K562 (cell line): ENCODE measurements around the gene CRADD. TPM values are rescaled to one million over a fixed set of nuclear protein-coding genes. Genes with fewer than 3 reads are reported as not detected.
A peak's percentile ranks its signal among the peaks of the same experiment; 100 is the strongest.

ENCODE experiments used
- KLF10 ChIP-seq: fragments of 250-450 bp; sonication (Bioruptor Pico); IDR thresholded peaks from 2 replicates; pipeline ENCODE4 v1.6.1; 2021; ENCODE audit warnings: matching md5 sums
- NEUROD1 ChIP-seq: fragments of 150-350 bp; IDR thresholded peaks from 2 replicates; pipeline ENCODE4 v1.6.1; 2014; ENCODE audit warnings: borderline replicate concordance, low read length, low read depth; ENCODE audit not compliant: partially characterized antibody
- RBM14 ChIP-seq: fragments of 200-400 bp; formaldehyde crosslinking; IDR thresholded peaks from 2 replicates; pipeline ENCODE4 v1.6.1; 2018; ENCODE audit warnings: low read depth, mild to moderate bottlenecking, low read length, moderate library complexity, borderline replicate concordance; ENCODE audit not compliant: insufficient read depth
- RBM39 ChIP-seq: fragments of 200-400 bp; formaldehyde crosslinking; optimal IDR thresholded peaks from 2 replicates; pipeline ENCODE3; 2018; ENCODE audit warnings: low read depth, low read length
- SLC30A9 ChIP-seq: fragments of 250-450 bp; sonication (Bioruptor Pico); IDR thresholded peaks from 2 replicates; pipeline ENCODE4 v1.8.0; 2022; ENCODE audit warnings: mild to moderate bottlenecking, moderate library complexity
- SMAD2 ChIP-seq: fragments of 150-350 bp; IDR thresholded peaks from 2 replicates; pipeline ENCODE4 v1.6.1; 2014; ENCODE audit warnings: low read depth, mild to moderate bottlenecking, low read length
- TBL1XR1 ChIP-seq, 2 experiments: IDR thresholded peaks; 2 replicates each; pipeline ENCODE4 v1.6.1; 2012; ENCODE audit warnings: improper control_type of control experiment in 2 of 2, low read length in 2 of 2, mild to moderate bottlenecking in 1 of 2
- ZBTB17 ChIP-seq: fragments of 450-650 bp; formaldehyde crosslinking; IDR thresholded peaks from 2 replicates; pipeline ENCODE4 v1.4.0; 2020; ENCODE audit warnings: mild to moderate bottlenecking
- ZKSCAN3 ChIP-seq: fragments of 250-450 bp; sonication (Bioruptor Pico); IDR thresholded peaks from 2 replicates; pipeline ENCODE4 v1.4.0; 2020
- ZNF384 ChIP-seq: IDR thresholded peaks from 2 replicates; pipeline ENCODE4 v1.6.1; 2012; ENCODE audit warnings: low read depth, low read length, improper control_type of control experiment
- ZNF699 ChIP-seq: fragments of 250-450 bp; sonication (Bioruptor Pico); IDR thresholded peaks from 2 replicates; pipeline ENCODE4 v1.8.0; 2021; ENCODE audit warnings: mild to moderate bottlenecking, moderate library complexity; ENCODE audit not compliant: insufficient replicate concordance
- polyA plus RNA-seq, 8 experiments: library from polyadenylated mRNA; depleted of rRNA in 4 of 8; stranded (reverse) in 5 of 8; unstranded in 3 of 8; fragments of >200 nt; fragmentation: Nextera tagmentation in 2 of 8; fragmentation: Illumina TruSeq in 1 of 8; extraction: Ambion mirVana in 2 of 8; extraction: Trizol in 1 of 8; gene quantifications; 2 replicates each; pipeline versions ENCODE4 v1.2.1 to v1.2.3, GENCODE V29; 2011 to 2014; ENCODE audit warnings: inconsistent platforms in 1 of 8, missing spikeins in 1 of 8
- total RNA-seq, 7 experiments: library from RNA; depleted of rRNA in 6 of 7; stranded (reverse); fragments of >200 nt in 6 of 7; fragmentation: Illumina TruSeq in 2 of 7; extraction: Trizol in 2 of 7; gene quantifications; 2 replicates each; pipeline versions ENCODE4 v1.2.1 to v1.2.3, GENCODE V29; 2011 to 2021; ENCODE audit warnings: low replicate concordance in 1 of 7
- TF ChIP-seq, protein P1 (sequence below): sonication (generic); formaldehyde crosslinking; IDR thresholded peaks from 2 replicates; pipeline ENCODE4 v1.9.0; 2022; ENCODE audit warnings: mild to moderate bottlenecking, missing genetic modification reagents
- TF ChIP-seq, protein P2 (sequence below): fragments of 450-650 bp; IDR thresholded peaks from 2 replicates; pipeline ENCODE4 v1.6.1; 2017; ENCODE audit warnings: antibody characterized with exemption, mild to moderate bottlenecking
- TF ChIP-seq, protein P3 (sequence below): fragments of 250-450 bp; sonication (Bioruptor Pico); IDR thresholded peaks from 2 replicates; pipeline ENCODE4 v1.8.0; 2021; ENCODE audit warnings: borderline replicate concordance, mild to moderate bottlenecking, moderate library complexity; ENCODE audit not compliant: poor library complexity, severe bottlenecking
- TF ChIP-seq, protein P4 (sequence below): fragments of 450-650 bp; IDR thresholded peaks from 2 replicates; pipeline ENCODE4 v1.6.1; 2017; ENCODE audit warnings: antibody characterized with exemption
- TF ChIP-seq, protein P5 (sequence below), 3 experiments: IDR thresholded peaks in 2 of 3; conservative IDR thresholded peaks in 1 of 3; 2 replicates each; pipeline ENCODE4 v1.5.1; 2011 to 2012; ENCODE audit warnings: low read length in 3 of 3, mild to moderate bottlenecking in 3 of 3, control low read depth in 2 of 3, improper control_type of control experiment in 1 of 3, inconsistent platforms in 1 of 3, low read depth in 1 of 3, mixed read lengths in 1 of 3, moderate library complexity in 1 of 3; ENCODE audit not compliant: insufficient read depth in 2 of 3
- TF ChIP-seq, protein P6 (sequence below): fragments of 250-450 bp; sonication (Bioruptor Pico); IDR thresholded peaks from 2 replicates; pipeline ENCODE4 v1.9.0; 2021; ENCODE audit warnings: mild to moderate bottlenecking

Gene CRADD
- total and polyA plus RNA-seq, 9 of the 15 experiments (the other 6 are each of a cell fraction or from before 2014, with no cell fraction given): 20.5 to 41.1 (median 25.9) TPM

DNA sequence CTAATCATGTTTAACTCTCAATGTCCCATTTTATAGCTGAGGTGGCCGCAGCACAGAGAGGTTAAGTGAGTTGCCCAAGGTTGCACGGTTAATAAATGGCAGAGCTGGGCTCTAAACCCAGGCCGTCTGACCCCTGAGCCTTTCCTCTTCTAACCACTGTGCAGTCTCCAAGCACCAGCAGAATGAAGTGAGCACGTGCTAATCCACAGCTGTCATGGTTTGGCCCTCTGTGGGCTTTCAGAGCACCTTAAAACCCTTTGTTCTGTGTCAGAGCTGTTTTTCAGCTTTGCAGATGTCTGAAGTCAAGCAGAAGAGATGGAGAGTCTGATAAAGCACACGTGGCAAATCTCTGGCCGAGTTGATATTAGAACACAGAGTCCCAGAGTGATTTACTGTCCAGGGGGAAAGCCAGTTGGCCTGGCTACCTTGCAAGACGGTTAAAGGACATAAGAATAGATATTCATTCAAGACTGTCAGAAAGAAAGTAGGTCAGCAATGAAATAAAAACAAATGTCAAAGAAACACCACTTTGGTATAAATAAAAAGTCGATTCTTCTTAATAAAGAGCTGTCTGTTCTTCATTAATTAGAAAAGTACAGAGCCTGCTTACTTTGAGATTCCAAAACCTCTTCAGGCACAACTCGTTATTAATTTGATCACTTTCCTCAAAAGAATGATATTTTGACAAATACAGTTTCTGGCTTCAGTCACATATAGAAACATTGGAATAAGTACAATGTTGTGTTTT is 107.3 kb downstream of the CRADD start (continued):
- TF ChIP-seq RBM14 (no peak), ZNF699 (CRISPR knock-in tag) (no peak), NEUROD1 (no peak), KLF10 (CRISPR knock-in tag) (no peak), RBM39 (no peak), SLC30A9 (CRISPR knock-in tag) (no peak), TBL1XR1 (IDR thresholded peaks at IDR 0.05; ENCODE audit: low read length in 2 of 2) (no peak), ZBTB17 (CRISPR knock-in tag) (no peak), SMAD2 (no peak), ZKSCAN3 (no peak), ZNF384 (no peak)
- TF ChIP-seq, protein P1, sequence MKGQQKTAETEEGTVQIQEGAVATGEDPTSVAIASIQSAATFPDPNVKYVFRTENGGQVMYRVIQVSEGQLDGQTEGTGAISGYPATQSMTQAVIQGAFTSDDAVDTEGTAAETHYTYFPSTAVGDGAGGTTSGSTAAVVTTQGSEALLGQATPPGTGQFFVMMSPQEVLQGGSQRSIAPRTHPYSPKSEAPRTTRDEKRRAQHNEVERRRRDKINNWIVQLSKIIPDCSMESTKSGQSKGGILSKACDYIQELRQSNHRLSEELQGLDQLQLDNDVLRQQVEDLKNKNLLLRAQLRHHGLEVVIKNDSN: peak; percentile 69
- TF ChIP-seq, protein P2, sequence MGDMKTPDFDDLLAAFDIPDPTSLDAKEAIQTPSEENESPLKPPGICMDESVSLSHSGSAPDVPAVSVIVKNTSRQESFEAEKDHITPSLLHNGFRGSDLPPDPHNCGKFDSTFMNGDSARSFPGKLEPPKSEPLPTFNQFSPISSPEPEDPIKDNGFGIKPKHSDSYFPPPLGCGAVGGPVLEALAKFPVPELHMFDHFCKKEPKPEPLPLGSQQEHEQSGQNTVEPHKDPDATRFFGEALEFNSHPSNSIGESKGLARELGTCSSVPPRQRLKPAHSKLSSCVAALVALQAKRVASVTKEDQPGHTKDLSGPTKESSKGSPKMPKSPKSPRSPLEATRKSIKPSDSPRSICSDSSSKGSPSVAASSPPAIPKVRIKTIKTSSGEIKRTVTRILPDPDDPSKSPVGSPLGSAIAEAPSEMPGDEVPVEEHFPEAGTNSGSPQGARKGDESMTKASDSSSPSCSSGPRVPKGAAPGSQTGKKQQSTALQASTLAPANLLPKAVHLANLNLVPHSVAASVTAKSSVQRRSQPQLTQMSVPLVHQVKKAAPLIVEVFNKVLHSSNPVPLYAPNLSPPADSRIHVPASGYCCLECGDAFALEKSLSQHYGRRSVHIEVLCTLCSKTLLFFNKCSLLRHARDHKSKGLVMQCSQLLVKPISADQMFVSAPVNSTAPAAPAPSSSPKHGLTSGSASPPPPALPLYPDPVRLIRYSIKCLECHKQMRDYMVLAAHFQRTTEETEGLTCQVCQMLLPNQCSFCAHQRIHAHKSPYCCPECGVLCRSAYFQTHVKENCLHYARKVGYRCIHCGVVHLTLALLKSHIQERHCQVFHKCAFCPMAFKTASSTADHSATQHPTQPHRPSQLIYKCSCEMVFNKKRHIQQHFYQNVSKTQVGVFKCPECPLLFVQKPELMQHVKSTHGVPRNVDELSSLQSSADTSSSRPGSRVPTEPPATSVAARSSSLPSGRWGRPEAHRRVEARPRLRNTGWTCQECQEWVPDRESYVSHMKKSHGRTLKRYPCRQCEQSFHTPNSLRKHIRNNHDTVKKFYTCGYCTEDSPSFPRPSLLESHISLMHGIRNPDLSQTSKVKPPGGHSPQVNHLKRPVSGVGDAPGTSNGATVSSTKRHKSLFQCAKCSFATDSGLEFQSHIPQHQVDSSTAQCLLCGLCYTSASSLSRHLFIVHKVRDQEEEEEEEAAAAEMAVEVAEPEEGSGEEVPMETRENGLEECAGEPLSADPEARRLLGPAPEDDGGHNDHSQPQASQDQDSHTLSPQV: peak; percentile 48
- TF ChIP-seq, protein P3, sequence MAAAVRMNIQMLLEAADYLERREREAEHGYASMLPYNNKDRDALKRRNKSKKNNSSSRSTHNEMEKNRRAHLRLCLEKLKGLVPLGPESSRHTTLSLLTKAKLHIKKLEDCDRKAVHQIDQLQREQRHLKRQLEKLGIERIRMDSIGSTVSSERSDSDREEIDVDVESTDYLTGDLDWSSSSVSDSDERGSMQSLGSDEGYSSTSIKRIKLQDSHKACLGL (CRISPR knock-in tag): no peak
- TF ChIP-seq, protein P4, sequence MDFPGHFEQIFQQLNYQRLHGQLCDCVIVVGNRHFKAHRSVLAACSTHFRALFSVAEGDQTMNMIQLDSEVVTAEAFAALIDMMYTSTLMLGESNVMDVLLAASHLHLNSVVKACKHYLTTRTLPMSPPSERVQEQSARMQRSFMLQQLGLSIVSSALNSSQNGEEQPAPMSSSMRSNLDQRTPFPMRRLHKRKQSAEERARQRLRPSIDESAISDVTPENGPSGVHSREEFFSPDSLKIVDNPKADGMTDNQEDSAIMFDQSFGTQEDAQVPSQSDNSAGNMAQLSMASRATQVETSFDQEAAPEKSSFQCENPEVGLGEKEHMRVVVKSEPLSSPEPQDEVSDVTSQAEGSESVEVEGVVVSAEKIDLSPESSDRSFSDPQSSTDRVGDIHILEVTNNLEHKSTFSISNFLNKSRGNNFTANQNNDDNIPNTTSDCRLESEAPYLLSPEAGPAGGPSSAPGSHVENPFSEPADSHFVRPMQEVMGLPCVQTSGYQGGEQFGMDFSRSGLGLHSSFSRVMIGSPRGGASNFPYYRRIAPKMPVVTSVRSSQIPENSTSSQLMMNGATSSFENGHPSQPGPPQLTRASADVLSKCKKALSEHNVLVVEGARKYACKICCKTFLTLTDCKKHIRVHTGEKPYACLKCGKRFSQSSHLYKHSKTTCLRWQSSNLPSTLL: no peak
- TF ChIP-seq, protein P5, sequence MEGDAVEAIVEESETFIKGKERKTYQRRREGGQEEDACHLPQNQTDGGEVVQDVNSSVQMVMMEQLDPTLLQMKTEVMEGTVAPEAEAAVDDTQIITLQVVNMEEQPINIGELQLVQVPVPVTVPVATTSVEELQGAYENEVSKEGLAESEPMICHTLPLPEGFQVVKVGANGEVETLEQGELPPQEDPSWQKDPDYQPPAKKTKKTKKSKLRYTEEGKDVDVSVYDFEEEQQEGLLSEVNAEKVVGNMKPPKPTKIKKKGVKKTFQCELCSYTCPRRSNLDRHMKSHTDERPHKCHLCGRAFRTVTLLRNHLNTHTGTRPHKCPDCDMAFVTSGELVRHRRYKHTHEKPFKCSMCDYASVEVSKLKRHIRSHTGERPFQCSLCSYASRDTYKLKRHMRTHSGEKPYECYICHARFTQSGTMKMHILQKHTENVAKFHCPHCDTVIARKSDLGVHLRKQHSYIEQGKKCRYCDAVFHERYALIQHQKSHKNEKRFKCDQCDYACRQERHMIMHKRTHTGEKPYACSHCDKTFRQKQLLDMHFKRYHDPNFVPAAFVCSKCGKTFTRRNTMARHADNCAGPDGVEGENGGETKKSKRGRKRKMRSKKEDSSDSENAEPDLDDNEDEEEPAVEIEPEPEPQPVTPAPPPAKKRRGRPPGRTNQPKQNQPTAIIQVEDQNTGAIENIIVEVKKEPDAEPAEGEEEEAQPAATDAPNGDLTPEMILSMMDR (IDR thresholded peaks at IDR 0.05 in 2 of 3, conservative IDR thresholded peaks at IDR 0.05 in 1 of 3; ENCODE audit: insufficient read depth in 2 of 3, low read depth in 1 of 3, low read length in 3 of 3): no peak
- TF ChIP-seq, protein P6, sequence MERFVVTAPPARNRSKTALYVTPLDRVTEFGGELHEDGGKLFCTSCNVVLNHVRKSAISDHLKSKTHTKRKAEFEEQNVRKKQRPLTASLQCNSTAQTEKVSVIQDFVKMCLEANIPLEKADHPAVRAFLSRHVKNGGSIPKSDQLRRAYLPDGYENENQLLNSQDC (CRISPR knock-in tag): no peak
